Inflammatory macrophage treated with lipopolysaccharide for 4 hours (primary cell): ENCODE measurements around the gene IL1RN.
"Not testable (repeated sequence)": the region's sequence is repeated elsewhere in the genome, so short reads cannot be mapped to it uniquely, and the experiment has no call there.

Source experiments
- DNase-seq: peaks from one replicate; pipeline ENCODE4 v3.0.0-alpha.2; 2020

Gene IL1RN, protein sequence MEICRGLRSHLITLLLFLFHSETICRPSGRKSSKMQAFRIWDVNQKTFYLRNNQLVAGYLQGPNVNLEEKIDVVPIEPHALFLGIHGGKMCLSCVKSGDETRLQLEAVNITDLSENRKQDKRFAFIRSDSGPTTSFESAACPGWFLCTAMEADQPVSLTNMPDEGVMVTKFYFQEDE

DNA sequence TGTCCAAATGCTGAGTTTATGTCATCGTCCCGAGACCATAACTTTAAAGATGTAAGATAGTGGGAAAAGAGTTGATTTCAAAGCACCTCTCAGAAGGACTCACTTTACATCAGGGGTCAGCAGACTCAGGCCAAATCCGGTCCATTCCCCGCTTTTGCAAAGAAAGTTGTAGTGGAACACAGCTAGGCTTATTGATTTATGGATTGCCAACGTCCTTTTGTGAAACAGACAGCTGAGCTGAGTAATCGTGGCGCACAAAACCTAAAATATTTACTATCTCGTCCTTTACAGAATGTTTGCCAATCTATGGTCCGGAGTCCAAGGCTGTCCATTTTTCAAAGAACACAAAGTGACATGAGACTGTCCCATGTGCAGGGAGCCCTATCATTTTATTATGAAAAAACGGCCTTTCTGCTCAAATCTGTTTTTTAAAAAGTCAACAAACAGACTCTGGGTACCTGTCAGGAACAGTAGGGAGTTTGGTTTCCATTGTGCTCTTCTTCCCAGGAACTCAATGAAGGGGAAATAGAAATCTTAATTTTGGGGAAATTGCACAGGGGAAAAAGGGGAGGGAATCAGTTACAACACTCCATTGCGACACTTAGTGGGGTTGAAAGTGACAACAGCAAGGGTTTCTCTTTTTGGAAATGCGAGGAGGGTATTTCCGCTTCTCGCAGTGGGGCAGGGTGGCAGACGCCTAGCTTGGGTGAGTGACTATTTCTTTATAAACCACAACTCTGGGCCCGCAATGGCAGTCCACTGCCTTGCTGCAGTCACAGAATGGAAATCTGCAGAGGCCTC is at the start of gene IL1RN:
Gene IL1RN, plus strand, starts transcription at position 754 of the 801 bp plus-strand sequence. Its CDS starts 27 bp downstream, at position 781.
- DNase-seq, result peak; percentile 97

DNA sequence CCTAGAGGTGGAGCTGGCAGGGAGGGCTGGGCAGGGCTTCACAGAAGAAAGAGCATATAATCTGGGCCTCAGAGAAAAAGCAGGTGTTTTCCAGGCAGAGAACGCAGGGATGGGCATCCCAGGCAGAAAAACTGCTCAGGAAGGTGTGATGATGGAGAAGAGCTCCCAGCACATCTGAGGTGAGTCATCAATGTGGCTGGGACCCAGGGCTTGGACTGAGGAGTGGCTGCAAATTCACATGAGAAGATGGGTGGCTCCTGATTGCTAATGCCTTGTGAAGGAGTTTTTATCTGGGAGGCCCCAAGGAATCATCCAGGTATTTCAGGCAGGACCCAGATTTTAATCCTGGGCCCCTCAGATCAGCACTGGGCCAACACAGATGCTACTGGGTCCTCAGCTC is 49.5 kb upstream of the IL1RN start:
- DNase-seq, result no peak

DNA sequence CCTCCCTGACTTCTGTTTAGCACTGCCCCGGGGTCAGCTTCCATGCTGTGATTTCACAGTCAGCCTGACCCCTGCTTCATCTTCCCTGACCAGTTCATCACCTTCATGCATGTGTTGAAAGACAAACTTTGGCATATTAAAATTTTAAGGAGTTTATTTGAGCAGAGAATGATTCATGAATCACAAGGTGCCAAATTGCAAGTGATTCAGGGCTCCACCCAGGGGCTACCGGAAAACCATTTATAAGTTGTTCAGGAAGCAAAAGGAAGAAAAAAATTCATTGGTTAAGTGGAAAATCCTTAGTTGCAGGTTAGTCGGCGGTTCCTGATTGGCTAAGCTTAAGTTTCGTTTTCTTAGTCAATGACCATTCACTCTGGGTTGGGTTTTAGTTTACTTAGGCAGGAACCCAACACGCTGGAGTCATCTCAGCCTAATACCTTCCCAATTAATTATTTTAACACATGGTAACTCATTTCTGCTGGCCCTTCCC is 49.0 kb upstream of the IL1RN start:
- peak; percentile 95 for DNase-seq

DNA sequence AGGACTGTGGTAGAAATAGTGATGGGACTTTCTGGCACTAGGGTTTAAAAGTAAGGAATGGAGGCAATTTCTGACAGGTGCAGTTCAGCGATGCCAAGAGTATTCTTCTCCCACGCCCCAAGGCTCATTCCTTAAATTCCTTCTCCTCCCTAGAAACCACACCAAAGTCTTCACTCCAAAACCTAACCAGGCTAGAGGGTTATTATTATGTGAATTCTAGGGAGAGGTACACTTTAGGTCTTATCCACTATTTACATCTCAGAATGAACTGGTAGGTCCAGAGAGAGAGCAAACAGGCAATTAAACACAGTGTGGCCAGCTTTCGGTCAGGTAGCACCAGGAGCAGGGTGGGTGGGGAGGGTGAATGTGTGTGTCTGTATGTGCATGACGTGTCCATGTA is 48.3 kb upstream of the IL1RN start:
- no peak for DNase-seq

DNA sequence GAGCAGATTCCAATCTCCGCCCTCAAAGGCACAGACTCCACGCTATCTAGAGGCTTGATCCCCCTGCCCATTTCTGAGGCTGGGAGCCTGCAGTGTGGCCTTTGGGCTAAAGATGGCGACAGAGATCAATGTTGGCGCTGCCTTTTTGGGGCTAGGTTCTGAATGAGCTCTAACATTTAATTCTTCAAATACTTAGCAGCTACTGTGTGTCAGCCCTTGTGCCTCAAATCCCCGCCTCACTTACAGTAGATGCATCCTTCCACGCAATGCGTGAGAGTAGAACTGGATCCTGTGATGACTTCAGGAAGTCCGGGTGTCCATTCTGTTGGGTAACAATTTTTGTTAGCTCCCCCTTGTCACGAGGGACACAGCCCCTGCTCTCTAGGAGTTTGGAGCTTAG is 47.3 kb upstream of the IL1RN start:
- DNase-seq, result peak; percentile 72

DNA sequence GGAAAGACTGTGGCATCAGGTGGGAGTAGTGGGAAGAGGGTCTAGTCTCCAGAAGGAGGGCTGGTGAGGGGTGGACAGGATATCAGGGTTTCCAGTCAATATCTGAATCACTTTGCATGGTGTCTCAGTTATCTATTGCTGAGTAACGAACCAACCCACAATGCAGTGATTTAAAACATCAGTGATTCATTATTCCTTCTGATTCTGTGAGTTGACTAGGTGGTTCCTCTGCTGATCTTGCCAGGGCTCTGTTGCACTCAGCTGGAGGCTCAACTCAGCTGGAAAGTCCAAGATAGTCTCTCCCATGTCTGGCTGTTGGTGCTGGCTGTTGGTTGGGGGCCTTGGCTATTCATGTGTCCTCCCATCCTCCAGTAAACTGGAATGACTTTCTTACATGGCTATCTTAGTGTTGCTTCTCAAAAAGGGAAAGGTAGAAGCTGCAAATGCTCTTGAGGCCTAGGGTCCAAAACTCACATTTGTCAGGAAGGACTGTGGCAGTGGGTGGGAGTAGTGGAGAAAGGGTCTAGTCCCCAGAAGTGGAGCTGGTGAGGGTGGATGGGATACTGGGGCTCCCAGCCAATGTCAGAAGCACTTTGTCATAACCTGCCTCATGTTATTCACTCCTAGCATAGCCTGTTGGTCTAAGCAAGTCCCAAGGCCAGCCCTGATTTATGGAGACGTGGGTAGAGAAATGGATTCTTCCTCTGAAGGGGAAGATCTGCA is 45.7 kb upstream of the IL1RN start:
- peak; percentile 75 for DNase-seq

DNA sequence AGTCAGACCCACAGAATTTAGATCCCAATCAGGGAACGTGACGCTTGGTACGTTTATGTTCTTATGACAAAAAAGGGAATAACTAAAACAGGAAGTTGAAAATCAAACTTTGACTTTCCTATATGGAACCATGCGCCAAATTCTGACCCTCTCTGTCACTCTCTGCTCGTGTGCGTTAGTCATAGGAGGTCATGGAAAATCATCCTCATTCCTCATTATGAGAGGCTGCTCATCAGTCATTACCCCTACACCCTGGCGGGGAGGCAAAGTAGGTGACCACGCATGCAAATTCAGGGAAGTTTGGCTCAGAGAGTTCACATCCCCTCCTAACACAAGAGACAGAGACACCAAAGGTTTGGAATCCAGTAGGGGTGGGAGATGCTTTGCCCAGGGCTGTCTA is 44.1 kb upstream of the IL1RN start:
- peak; percentile 99 for DNase-seq

DNA sequence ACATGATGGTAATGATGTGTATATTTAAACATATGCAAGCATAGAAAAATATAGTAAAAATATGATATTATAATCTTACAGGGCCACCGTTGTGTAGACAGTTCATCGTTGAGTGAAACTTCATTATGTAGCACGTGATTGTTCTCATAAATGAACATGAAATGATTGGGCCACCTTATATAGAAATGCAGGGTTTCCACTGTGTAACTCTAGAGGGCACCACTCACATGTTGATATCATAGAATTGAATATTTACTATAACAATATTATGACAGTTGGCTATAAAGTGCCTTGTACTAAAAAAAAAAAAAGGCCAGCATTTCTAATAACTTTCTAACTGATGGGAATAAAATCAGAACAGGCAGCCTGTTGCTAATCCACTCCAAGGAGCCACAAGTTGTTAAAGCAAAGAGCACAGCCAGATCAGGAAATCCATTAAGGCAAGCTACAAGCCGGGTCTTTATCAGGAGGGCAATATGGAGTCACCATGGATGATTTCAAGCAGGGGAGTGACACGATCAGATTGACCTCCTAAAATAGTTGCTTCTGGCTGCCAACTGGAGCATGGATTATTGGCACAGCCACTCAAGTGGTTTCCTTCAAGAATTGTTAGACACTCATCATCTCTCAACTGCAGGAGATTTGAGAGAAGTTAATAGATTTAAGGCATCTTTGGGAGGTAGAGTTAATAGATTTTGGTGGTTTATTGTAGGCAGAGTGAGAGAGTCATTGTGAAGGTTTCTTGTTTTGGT is 43.0 kb upstream of the IL1RN start:
- peak; percentile 84 for DNase-seq

DNA sequence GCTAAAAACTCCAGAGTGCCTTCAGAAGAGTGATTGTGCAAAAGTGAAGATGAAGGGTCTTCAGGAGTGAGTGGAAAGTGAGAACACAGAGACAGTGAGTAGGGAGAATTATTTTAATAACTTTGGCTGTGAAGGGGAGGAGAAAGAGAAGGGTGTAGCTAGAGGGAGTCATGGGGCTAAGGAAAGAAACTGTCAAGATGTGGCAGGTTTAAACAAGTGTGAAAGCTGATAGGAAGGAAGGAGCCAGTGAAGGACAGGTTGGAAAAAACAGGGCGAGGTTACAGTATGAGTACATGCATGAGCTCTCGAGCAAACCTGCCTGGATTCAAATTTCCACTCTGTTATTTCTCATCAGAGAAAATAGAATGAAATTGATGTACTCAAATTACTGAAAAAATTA is 41.9 kb upstream of the IL1RN start:
- DNase-seq, result no peak

DNA sequence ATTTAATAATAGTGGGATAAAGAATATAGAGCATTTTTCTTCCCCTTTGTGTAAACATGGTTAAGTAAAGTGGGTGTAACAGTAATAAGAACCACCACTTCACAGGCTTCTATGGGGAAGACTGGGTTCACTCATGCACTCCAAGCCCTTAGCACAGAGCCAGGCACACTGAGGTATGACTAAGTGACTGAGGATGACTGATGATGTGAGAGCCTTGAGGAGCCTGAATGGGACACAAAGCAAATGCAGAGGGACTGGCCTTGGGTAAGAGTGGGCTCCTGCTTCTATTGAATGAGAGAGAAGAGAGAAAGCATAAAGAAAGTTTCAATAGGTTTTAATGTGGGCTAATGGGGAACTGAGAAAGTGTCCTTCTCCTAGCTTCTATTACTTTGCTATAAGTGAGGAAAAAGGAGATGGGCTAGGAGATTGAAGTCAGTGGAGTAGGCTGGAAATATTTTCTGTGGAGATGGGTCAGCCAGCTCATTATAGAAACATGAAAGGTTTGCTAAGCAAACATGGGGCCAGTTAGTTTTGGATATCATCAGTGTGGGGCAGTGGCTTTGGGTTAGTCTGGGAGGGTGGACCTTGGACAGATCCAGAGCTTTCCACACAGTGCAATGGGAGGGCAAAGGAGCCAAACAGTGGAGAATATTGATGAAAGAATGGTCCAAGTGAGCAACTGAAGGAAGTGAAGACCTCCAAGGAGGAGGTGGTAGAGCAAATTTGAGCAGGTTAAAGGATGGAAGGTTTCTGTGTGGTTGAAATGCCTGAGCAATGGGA is 39.0 kb upstream of the IL1RN start:
- DNase-seq, result peak; percentile 84

DNA sequence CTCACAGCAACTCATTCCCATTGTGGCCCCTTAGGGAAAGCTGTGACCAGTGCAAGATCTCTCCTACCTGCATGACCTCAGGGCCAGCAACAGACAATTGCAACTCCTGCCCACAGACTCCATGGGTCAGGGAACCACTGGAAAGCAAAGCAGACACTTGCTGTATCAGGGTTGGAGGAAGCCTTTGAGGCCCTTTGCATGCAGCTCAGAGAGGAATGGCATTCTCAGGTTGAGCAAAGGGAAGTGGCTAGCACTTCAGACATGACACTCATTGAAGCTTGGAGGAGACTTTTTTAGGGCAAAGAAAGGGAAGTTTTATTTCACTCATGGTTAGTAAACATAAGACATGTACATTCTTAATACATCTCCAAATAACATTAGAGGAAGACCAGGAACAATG is 37.5 kb upstream of the IL1RN start:
- peak; percentile 64 for DNase-seq

DNA sequence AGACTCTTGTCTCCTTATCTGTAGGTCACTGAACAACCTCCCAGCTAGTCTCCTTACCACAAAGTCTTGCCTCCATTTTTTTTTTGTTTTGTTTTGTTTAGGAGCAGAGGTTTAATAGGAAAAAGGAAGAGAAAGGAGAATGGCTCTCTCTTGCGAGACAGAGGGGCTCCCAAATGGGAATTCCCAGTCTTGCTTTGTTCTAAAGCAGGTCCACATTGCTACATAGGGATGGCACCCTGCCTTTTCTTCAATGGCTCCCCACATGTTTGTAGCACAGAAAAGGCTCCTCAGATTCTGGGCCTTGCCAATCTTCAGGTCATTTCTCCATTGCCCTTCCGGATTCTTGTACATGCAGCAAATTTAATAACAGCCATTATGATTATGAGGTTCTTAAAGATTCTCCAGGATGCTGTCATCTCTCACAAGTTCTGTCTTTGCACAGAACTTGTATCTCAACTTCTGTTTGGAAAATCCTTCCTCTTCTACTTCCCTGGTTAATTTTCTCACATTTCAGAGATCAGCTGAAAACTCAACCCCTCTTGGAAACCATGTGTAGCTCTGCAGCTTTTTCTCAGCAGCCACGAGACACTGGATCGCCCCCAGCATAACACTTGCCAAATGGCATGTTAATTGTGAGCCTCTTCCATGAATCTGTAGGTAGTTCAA is 36.0 kb upstream of the IL1RN start:
- peak; percentile 76 for DNase-seq

DNA sequence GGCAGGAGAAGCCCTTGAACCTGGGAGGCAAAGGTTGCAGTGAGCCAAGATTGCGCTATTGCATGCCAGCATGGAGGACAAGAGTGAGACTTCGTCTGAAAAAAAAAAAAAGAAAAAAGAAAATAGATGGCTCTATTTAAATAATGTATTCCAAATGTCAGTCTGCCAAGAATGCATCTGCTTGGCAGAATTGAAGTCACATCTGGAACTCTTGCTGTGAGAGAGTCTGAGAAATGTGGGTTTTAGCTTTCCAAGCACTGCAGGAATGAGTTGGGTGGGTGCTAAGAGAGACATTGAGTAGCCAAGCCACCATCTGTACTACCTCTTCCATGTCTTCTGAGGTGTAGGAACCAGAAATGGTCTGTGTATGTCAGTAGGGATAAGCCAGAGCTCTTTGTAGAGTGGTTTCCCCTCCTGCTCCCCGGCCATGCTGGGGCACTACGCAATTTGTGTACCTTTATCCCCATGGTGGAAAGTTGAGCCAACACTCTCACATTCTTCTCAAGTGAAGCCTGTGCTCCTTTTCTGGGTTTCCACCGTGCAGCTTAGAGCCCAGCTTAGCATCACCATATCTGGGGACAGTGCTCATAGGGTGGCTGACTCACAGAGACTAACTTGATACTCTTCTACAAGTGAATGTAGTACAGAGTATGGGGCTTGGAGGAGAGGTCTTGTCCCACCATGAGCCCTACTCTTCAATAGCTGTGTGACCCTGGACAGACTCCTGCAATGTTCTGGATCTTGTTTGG is 34.4 kb upstream of the IL1RN start:
- no peak for DNase-seq

DNA sequence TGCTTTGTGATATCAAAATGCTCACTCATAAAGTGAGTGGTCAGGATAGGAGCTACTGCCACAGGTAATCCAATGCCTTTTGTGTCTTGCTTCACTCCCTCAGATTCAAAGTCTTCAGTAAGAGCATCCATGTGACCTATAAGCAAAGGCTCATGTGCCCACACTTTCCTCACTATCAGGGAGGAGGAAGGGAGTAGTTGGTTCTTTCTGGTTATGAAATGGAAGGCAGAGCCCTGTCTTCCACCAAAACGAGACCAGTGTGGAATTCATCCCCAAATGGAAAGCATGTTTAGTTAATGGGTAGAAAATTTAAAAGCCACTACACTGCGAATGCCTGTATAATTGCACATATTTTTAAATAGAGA is 33.8 kb upstream of the IL1RN start:
- DNase-seq, result peak; percentile 81

DNA sequence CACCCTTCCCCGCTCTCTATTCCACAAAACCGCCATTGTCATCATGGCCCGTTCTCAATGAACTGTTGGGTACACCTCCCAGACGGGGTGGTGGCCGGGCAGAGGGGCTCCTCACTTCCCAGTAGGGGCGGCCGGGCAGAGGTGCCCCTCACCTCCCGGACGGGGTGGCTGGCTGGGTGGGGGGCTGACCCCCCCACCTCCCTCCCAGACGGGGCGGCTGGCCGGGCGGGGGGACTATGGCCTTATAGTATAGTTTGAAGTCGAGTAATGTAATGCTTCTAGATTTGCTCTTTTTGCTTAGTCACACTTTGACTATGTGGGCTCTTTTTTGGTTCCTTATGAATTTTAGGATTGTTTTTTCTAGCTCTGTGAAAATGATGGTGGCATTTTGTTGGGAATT is 31.1 kb upstream of the IL1RN start:
- DNase-seq, result not testable (repeated sequence)

DNA sequence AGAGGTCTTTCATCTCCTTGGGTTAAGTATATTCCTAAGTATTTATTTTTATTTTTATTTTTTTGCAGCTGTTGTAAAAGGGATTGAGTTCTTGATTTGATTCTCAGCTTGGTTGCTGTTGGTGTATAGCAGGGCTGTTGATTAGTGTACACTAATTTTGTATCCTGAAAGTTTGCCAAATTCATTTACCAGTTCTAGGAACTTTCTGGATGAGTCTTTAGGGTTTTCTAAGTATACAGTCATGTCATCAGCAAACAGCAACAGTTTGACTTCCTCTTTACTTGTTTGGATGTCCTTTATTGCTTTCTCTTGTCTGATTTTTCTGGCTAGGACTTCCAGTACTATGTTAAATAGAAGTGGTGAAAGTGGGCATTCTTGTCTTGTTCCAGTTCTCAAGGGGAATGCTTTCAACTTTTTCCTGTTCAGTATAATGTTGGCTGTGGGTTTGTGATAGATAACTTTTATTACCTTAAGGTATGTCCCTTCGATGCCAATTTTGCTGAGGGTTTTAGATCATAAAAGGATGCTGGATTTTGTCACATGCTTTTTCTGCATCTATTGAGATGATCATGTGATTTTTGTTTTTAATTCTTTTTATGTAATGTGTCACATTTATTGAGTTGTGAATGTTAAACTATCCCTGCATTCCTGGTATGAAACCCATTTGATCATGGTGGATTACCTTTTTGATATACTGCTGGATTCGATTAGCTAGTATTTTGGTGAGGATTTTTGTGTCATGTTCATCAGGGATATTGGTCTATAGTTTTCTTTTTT is 30.4 kb upstream of the IL1RN start:
- peak; percentile 84 for DNase-seq

DNA sequence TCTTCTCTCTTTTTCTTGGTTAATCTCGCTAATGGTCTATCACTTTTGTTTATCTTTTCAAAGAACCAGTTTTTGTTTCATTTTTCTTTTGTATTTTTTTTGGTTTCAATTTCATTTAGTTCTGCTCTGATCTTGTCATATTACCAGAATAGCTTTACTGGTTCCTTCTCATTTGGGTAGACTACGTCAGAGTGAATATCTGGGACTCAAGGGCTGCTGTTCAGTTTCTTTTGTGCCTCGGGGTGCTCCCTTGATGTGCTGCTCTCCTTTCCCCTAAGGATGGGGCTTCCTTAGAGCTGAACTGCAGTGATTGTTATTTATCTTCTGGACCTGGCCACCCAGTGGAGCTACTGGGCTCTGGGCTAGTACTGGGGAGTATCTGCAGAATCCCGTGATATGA is 29.4 kb upstream of the IL1RN start:
- DNase-seq, result peak; percentile 89

DNA sequence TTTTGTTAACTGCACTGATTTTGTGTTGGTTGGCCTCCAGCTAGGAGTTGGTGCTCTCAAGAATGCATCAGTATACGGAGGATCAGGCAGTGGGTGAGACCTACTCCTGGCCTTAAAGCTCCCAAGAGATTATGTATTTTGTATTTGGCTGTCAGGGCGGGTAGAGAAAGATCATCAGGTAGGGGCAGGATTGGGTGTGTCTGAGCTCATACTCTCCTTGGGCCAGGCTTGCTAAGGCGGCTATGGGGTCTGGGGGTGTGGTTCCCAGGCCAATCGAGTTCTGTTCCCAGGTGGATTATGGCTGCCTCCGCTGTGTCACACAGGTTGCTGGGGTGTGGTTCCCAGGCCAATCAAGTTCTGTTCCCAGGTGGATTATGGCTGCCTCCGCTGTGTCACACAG is 28.9 kb upstream of the IL1RN start:
- no peak for DNase-seq

DNA sequence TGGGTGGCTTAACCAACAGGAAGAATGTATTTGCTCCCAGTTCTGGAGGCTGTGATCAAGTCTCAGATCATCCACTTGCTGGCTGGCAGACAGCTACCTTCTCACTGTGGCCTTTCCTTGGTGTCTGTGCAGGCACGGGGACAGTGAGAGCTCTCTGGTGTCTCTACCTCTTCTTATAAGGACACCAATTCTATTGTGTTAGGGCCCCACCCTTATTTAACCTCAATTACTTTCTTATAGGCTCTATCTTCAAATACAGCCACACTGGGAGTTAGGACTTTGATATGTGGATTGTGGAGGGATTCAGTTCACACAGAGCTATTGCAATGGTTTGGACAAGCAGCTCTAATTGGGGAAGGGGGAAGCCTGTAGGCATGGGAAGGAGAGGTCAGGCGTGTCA is 25.3 kb upstream of the IL1RN start:
- no peak for DNase-seq

DNA sequence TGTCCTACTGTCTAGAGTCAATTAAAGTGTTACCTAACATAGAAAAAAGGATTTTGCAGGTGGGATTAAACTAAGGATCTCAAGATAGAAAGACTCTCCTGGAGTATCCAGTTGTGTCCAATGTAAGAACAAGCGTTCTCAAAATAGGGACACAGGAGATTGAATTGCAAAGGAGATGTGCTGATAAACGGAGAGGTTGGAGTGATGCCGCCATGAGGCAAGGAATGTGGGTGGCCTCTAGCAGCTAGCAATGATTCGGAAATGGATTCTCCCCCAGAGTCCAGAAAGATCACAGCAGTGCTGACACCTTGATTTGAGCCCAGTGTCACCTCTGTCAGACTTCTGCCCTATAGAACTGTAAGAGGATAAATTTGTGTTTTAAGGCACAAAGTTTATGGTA is 24.1 kb upstream of the IL1RN start:
- DNase-seq, result no peak
